Neuron (in vitro differentiated cells): ENCODE results near the gene RPH3AL.

Experiments
- H2AFZ ChIP-seq: one replicate; pipeline ENCODE4 v1.6.1; 2013; ENCODE audit warnings: low read depth, mild to moderate bottlenecking, inconsistent platforms, low read length, moderate library complexity
- H3K27me3 ChIP-seq: one replicate; pipeline ENCODE4 v1.6.1; 2013; ENCODE audit warnings: low read length; ENCODE audit not compliant: insufficient read depth
- H3K36me3 ChIP-seq: one replicate; pipeline ENCODE4 v1.6.1; 2013; ENCODE audit warnings: low read length; ENCODE audit not compliant: insufficient read depth
- H3K4me1 ChIP-seq: one replicate; pipeline ENCODE4 v1.6.1; 2013; ENCODE audit warnings: low read length; ENCODE audit not compliant: insufficient read depth
- H3K4me3 ChIP-seq: 2 replicates; pipeline ENCODE4 v1.5.1; 2013; ENCODE audit warnings: mild to moderate bottlenecking, low read length, moderate library complexity
- H3K9me3 ChIP-seq: one replicate; pipeline ENCODE4 v1.6.1; 2013; ENCODE audit warnings: low read length

RPH3AL gene

DNA sequence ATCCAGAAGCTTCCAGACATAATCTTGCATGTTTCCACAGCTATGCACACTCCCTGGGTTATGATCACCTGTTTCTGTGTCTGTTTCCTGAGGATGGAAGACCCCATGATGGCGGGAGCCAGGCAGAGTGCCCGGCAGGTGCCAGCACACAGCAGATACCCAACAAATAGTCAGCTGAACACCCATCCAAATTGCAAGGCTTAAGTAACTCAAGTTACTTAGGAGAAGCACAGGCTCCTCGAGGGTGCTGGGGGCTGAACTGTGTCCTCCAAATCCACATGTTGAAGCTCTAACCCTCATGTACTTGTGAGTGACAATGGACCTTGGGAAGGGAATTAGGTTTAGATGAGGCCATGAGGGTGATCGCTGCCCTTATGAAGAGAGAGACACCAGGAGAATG, 91.7 kb downstream of the RPH3AL start:
- Histone ChIP-seq H3K9me3 (peaks cover 14% of the 10 kb centered on the region), H3K27me3 (no peaks in the 10 kb centered on the region), H3K4me3 (no peak overlapping the region), H3K4me1 (no peaks in the 10 kb centered on the region), H2AFZ (no peak overlapping the region), H3K36me3 (no peaks in the 10 kb centered on the region)

- Histone ChIP-seq H3K9me3 (peaks cover 14% of the 10 kb centered on the region), H3K4me1 (no peaks in the 10 kb centered on the region), H3K4me3 (no peak overlapping the region), H2AFZ (no peak overlapping the region), H3K27me3 (no peaks in the 10 kb centered on the region), H3K36me3 (no peaks in the 10 kb centered on the region)
These were observed 92.4 kb downstream of the RPH3AL start for GRCh38 chr17:260031-260791.

GRCh38 chr17:259341-259976, 93.1 kb downstream of the RPH3AL start:
- H3K27me3 ChIP-seq = no peaks in the 10 kb centered on the region
- no peak overlapping the region for H2AFZ ChIP-seq
- peaks cover 13% of the 10 kb centered on the region for H3K9me3 ChIP-seq
- no peaks in the 10 kb centered on the region for H3K4me1 ChIP-seq
- H3K36me3 ChIP-seq = no peaks in the 10 kb centered on the region
- no peak overlapping the region for H3K4me3 ChIP-seq

DNA sequence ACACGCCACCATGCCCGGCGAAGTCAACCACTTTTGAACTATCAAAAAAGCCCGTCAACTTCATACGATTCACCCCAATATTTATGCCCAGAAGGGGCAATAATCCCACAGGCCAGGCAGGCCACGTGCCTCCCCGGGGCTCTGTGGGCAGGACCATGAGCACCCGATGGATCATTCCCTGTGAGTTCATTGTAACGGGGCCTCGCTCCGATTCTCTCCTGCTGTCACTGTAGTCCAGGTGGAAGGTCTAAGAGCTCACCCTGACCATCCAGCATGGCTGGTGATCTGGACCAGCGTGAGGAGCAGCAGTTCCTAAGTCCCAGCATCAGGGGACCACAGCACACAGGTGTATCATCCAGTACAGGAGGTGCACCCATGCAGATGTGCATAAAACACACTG, 93.7 kb downstream of the RPH3AL start:
- Histone ChIP-seq H3K27me3 (no peaks in the 10 kb centered on the region), H3K4me1 (no peaks in the 10 kb centered on the region), H3K4me3 (no peak overlapping the region), H3K36me3 (no peaks in the 10 kb centered on the region), H3K9me3 (peaks cover 11% of the 10 kb centered on the region), H2AFZ (no peak overlapping the region)

GRCh38 chr17:258045-258734, 94.4 kb downstream of the RPH3AL start:
- Histone ChIP-seq H2AFZ (no peak overlapping the region), H3K36me3 (no peaks in the 10 kb centered on the region), H3K4me1 (no peaks in the 10 kb centered on the region), H3K4me3 (no peak overlapping the region), H3K9me3 (peaks cover 8% of the 10 kb centered on the region), H3K27me3 (no peaks in the 10 kb centered on the region)

GRCh38 chr17:253091-253846, 99.3 kb downstream of the RPH3AL start:
- Histone ChIP-seq H3K9me3 (peaks cover 3% of the 10 kb centered on the region), H2AFZ (no peak overlapping the region), H3K4me1 (no peaks in the 10 kb centered on the region), H3K36me3 (no peaks in the 10 kb centered on the region), H3K27me3 (no peaks in the 10 kb centered on the region), H3K4me3 (no peak overlapping the region)

- Histone ChIP-seq H3K36me3 (no peaks in the 10 kb centered on the region), H3K9me3 (no peaks in the 10 kb centered on the region), H3K4me3 (no peak overlapping the region), H3K27me3 (no peaks in the 10 kb centered on the region), H3K4me1 (no peaks in the 10 kb centered on the region), H2AFZ (no peak overlapping the region)
These were observed 100.2 kb downstream of the RPH3AL start for GRCh38 chr17:252456-252855.

DNA sequence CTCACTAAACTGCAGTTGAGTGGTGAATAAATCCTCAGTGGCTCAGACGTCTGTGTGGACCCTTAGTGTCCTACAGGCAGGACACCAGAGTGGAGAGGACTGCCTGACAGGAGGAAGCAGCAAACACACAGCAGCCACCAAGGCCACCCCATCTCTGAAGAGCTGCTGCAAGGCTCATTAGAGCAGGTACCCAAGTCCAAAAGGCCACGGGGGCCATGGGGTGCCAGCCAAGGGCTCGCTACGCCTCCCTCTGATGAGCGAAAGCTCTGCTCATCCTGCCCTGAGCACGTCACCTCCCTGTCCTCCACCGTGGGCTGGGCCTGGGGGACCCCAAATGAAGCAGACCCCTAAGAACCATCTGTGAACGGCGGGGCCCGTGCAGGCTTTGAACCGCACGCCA, 101.1 kb downstream of the RPH3AL start:
- no peaks in the 10 kb centered on the region for H3K9me3 ChIP-seq
- no peaks in the 10 kb centered on the region for H3K27me3 ChIP-seq
- H3K4me1 ChIP-seq = no peaks in the 10 kb centered on the region
- H3K4me3 ChIP-seq = no peak overlapping the region
- H3K36me3 ChIP-seq = no peaks in the 10 kb centered on the region
- H2AFZ ChIP-seq = no peak overlapping the region

GRCh38 chr17:250487-251300, 101.9 kb downstream of the RPH3AL start:
- no peak overlapping the region for H2AFZ ChIP-seq
- H3K27me3 ChIP-seq = no peaks in the 10 kb centered on the region
- no peaks in the 10 kb centered on the region for H3K36me3 ChIP-seq
- H3K9me3 ChIP-seq = no peaks in the 10 kb centered on the region
- no peaks in the 10 kb centered on the region for H3K4me1 ChIP-seq
- no peak overlapping the region for H3K4me3 ChIP-seq

GRCh38 chr17:249236-249993, 103.2 kb downstream of the RPH3AL start:
- H3K36me3 ChIP-seq = no peaks in the 10 kb centered on the region
- no peak overlapping the region for H2AFZ ChIP-seq
- no peaks in the 10 kb centered on the region for H3K9me3 ChIP-seq
- no peak overlapping the region for H3K4me3 ChIP-seq
- H3K27me3 ChIP-seq = no peaks in the 10 kb centered on the region
- H3K4me1 ChIP-seq = no peaks in the 10 kb centered on the region

- H3K9me3 ChIP-seq = no peaks in the 10 kb centered on the region
- H2AFZ ChIP-seq = no peak overlapping the region
- no peaks in the 10 kb centered on the region for H3K4me1 ChIP-seq
- no peak overlapping the region for H3K4me3 ChIP-seq
- no peaks in the 10 kb centered on the region for H3K36me3 ChIP-seq
- H3K27me3 ChIP-seq = no peaks in the 10 kb centered on the region
These were observed 104.0 kb downstream of the RPH3AL start for GRCh38 chr17:248337-249235.
